Thoracic aorta (tissue), 2 donors: ENCODE data around the gene HNRNPA3. TPM values are rescaled to one million over a fixed set of nuclear protein-coding genes. Genes with fewer than 3 reads are reported as not detected.

Experiments used
- ATAC-seq: fragments of 150-250 bp; one replicate; pipeline ENCODE4 v1.8.0; 2017; ENCODE audit warnings: low read depth; ENCODE audit not compliant: insufficient number of reproducible peaks, low FRiP score
- DNase-seq: peaks from one replicate; pipeline ENCODE4 v3.0.0-alpha.2; 2020; ENCODE audit warnings: low spot score
- H3K27ac ChIP-seq, 2 donors: fragments of 200-600 bp; sonication (generic); 1 replicate in 1 of 2; 2 replicates in 1 of 2; pipeline ENCODE4 v1.5.1; 2016; ENCODE audit warnings: mild to moderate bottlenecking in 2 of 2, moderate library complexity in 2 of 2
- H3K27me3 ChIP-seq: fragments of 200-600 bp; sonication (generic); replicated peaks from 2 replicates; pipeline ENCODE4 v1.6.0; 2016; ENCODE audit warnings: mild to moderate bottlenecking; ENCODE audit not compliant: insufficient read depth
- H3K36me3 ChIP-seq: fragments of 200-600 bp; sonication (generic); one replicate; pipeline ENCODE4 v1.5.1; 2016
- H3K4me1 ChIP-seq, 2 donors: fragments of 200-600 bp; sonication (generic); 1 replicate in 1 of 2; 2 replicates in 1 of 2; pipeline versions ENCODE4 v1.5.1 to v1.6.0; 2016; ENCODE audit warnings: low read depth in 2 of 2, mild to moderate bottlenecking in 1 of 2; ENCODE audit not compliant: control insufficient read depth in 1 of 2
- H3K4me3 ChIP-seq: fragments of 200-600 bp; sonication (generic); 2 replicates; pipeline ENCODE4 v1.5.1; 2016; ENCODE audit warnings: mild to moderate bottlenecking
- H3K9me3 ChIP-seq: fragments of 200-600 bp; sonication (generic); 2 replicates; pipeline ENCODE4 v1.5.1; 2016
- CTCF ChIP-seq: fragments of 200-600 bp; sonication (generic); IDR thresholded peaks from one replicate; pipeline ENCODE4 v1.5.1; 2019; ENCODE audit warnings: antibody characterized with exemption
- total RNA-seq, 2 donors: library from RNA; depleted of rRNA; stranded (reverse); fragments of >200 nt; gene quantifications; one replicate each; pipeline versions ENCODE4 v1.1.0 to v1.2.3, GENCODE V29; 2016

The HNRNPA3 gene
- total RNA-seq, 2 donors from 2014 or later, result 60.1 to 98.4 TPM

DNA sequence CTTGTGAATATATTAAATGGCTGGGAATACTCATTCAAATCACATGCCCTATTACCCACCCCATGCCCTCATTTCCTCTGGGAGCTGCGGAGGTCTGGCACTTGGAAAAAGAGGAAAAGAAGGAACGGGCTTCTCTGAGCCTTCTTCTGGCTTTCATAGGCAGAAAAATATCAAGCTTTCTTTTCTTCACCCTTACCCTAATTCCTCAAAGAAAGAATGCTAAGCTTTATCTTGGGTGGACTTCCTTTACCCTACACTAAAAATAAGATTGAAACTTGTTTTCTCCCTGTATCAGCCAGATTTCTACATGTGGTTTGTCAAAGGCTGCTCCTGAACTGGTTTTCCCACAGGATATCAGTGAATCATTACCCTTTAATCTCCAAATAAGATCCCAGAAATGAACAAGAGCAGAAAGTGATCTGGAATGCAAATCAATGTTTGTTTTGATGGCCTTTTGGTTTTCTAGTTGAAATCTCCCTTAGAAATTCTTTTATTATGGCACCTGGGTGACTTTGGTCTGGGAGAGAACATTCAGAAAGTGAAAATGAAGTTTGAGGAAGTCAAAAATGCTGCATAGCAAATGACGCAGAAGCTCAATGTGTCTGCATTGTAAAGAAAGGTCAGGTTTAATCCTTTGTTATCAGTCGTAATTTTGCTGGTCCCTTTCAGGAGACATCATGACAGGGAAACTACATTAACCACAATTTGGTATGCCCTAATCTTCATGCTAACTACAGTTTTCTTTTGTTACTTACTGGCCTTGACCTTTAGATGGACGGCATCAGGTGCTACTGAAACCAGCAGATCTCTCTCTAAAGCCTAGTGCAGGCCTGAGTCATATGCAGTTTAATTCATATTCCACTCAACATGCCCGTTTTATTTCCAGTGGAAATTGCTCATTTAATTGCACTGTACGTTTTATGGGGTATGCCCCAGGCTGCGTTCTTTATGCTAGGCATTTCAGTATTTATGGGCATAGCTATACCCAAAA, 46.6 kb upstream of the HNRNPA3 start:
- peaks cover 7 to 43% of the 10 kb centered on the region in 2 donors for H3K4me1 ChIP-seq
- no peaks in the 10 kb centered on the region for H3K36me3 ChIP-seq
- H3K27ac ChIP-seq, result peak overlapping the region; percentile 90 to 97
- H3K27me3 ChIP-seq, result no peaks in the 10 kb centered on the region
- ATAC-seq (peak; percentile 49), DNase-seq (no peak)
- peak overlapping the region; percentile 69 for H3K4me3 ChIP-seq
- TF ChIP-seq CTCF, result no peak
- H3K9me3 ChIP-seq, result no peaks in the 10 kb centered on the region

GRCh38 chr2:177169810-177170514, 42.6 kb upstream of the HNRNPA3 start:
- Histone ChIP-seq H3K9me3 (no peaks in the 10 kb centered on the region), H3K4me3 (no peak overlapping the region), H3K27me3 (no peaks in the 10 kb centered on the region), H3K36me3 (no peaks in the 10 kb centered on the region), H3K4me1 (peaks cover 7 to 60% of the 10 kb centered on the region in 2 donors), H3K27ac (peak overlapping the region in 1 of 2 donors; percentile 45)
- DNase-seq (no peak), ATAC-seq (no peak)
- no peak for TF ChIP-seq CTCF

DNA sequence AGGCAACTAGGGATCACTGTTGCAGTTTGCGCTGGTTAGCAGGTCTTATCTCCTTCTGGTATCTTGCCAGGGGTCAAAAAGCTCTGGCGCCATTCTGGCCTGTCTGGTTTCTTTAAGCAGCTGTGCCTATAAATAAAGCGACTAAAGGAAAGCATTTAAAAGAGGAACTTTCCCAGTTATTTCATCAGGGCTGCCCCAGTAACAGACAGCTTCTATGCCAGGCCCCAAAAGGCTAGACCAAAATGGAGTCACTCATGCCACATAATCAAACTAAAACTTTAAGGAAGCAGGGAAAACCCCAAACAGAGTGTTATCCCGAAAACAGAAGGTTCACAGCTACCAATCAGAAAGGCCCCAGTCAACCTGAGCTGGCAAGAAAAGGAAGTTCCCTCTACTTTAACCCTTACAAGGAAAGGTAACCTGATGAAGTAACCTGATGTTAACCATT, 41.2 kb upstream of the HNRNPA3 start:
- Histone ChIP-seq H3K4me1 (peaks cover 4 to 50% of the 10 kb centered on the region in 2 donors), H3K36me3 (no peaks in the 10 kb centered on the region), H3K27me3 (no peaks in the 10 kb centered on the region), H3K9me3 (no peaks in the 10 kb centered on the region), H3K4me3 (no peak overlapping the region), H3K27ac (peak overlapping the region; percentile 45 to 56)
- TF ChIP-seq CTCF, result no peak
- ATAC-seq (no peak), DNase-seq (no peak)

DNA sequence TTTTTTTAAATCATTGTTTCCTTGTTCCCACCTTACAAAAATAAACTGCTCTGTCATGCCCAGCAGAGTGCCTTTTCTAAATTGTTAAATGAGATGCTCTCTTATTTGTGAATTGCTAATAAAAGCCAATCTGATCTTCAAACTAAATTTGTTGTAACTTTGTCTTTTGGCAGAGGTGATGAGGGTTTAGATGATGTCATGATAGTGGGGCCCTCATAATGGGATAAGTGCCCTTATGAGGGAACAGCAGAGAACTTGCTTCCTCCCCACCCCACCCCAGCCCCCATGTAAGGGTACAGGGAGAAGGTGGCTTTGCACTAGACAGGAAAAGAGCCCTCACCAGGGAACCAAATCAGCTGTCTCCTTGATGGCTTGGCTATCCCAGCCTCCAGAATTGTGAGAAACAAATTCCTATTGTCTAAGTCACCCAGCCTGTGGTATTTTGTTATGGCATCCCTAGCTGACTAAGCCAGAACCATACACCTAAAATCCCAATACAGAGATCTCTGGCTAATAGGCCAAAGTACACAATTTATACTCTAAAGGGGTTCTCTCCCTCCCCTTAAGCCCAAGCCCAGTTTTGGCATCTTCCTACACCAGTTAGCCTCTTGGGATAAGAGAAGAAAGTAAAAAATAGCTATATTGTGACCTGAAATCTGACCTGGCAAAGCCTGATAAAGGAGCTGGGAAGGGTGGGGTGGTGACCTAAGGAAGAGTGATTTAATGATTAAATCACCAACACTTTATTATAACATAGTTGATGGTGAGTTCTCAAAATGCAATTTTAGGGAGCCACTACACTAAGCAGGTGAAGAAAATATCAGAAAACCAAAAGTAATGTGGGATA, 40.3 kb upstream of the HNRNPA3 start:
- Histone ChIP-seq H3K27ac (peak overlapping the region; percentile 45 to 56), H3K36me3 (no peaks in the 10 kb centered on the region), H3K27me3 (no peaks in the 10 kb centered on the region), H3K4me3 (no peak overlapping the region), H3K4me1 (peaks cover 0 to 44% of the 10 kb centered on the region in 2 donors), H3K9me3 (no peaks in the 10 kb centered on the region)
- TF ChIP-seq CTCF, result no peak
- ATAC-seq, result no peak
- no peak for DNase-seq
